A673 (cell line): ENCODE results near the gene MAPK8IP3. TPM values are rescaled to one million over a fixed set of nuclear protein-coding genes. Genes with fewer than 3 reads are reported as not detected.

Experiments used
- BruUV-seq: library from RNA; stranded (reverse); fragments of 400-500 nt; replicated peaks from 2 replicates; lab custom pipeline; 2021; lab: Mats Ljungman, UMichigan
- CTCF ChIA-PET: fragments of 300-600 bp; sonication (Branson Sonifier 250); formaldehyde crosslinking; loops from one replicate; lab custom pipeline; 2022; ENCODE audit warnings: antibody characterized with exemption; lab: Charles Lee
- POLR2A ChIA-PET: fragments of 300-600 bp; sonication (Branson Sonifier 250); formaldehyde crosslinking; loops from one replicate; lab custom pipeline; 2022; ENCODE audit warnings: antibody characterized with exemption; ENCODE audit not compliant: low non-redundant PET; lab: Charles Lee
- DNase-seq: peaks from one replicate; pipeline ENCODE4 v3.0.0-alpha.2; 2015; ENCODE audit warnings: low spot score
- H3K27ac ChIP-seq: fragments of 200-600 bp; sonication (generic); 2 replicates; pipeline ENCODE4 v1.5.1; 2016; ENCODE audit warnings: mixed run types, low read depth, mild to moderate bottlenecking, mixed read lengths, antibody characterized with exemption, low read length; ENCODE audit not compliant: poor library complexity, severe bottlenecking
- H3K27me3 ChIP-seq: fragments of 200-600 bp; sonication (generic); replicated peaks from 2 replicates; pipeline ENCODE4 v1.6.1; 2017; ENCODE audit warnings: mixed run types, low read depth, mild to moderate bottlenecking, mixed read lengths, antibody characterized with exemption, low read length; ENCODE audit not compliant: insufficient read depth, poor library complexity
- H3K36me3 ChIP-seq: fragments of 200-600 bp; sonication (generic); 2 replicates; pipeline ENCODE4 v1.6.1; 2016; ENCODE audit warnings: mixed run types, mild to moderate bottlenecking, mixed read lengths, antibody characterized with exemption, low read length; ENCODE audit not compliant: insufficient read depth, poor library complexity, severe bottlenecking
- H3K4me1 ChIP-seq: fragments of 200-600 bp; sonication (generic); 2 replicates; pipeline ENCODE4 v1.6.1; 2017; ENCODE audit warnings: mixed run types, mild to moderate bottlenecking, mixed read lengths, antibody characterized with exemption, low read length; ENCODE audit not compliant: insufficient read depth, poor library complexity, severe bottlenecking
- H3K4me3 ChIP-seq: fragments of 200-600 bp; sonication (generic); 2 replicates; pipeline ENCODE4 v1.5.1; 2016; ENCODE audit warnings: low read depth, mixed run types, mild to moderate bottlenecking, mixed read lengths, low read length; ENCODE audit not compliant: poor library complexity, severe bottlenecking
- H3K9me3 ChIP-seq: fragments of 200-600 bp; sonication (generic); 2 replicates; pipeline ENCODE4 v1.6.1; 2016; ENCODE audit warnings: mixed run types, low read depth, mild to moderate bottlenecking, mixed read lengths, antibody characterized with exemption, low read length; ENCODE audit not compliant: poor library complexity, severe bottlenecking
- CTCF ChIP-seq: fragments of 300-800, 200-600 bp; sonication (generic); conservative IDR thresholded peaks from 2 replicates; pipeline ENCODE4 v1.5.1; 2017; ENCODE audit warnings: low read depth, mild to moderate bottlenecking, antibody characterized with exemption, low read length, moderate library complexity, mixed read lengths
- EZH2 ChIP-seq: fragments of 200-600 bp; sonication (generic); IDR thresholded peaks from 2 replicates; pipeline ENCODE4 v1.6.1; 2017; ENCODE audit warnings: borderline replicate concordance, low read depth, mild to moderate bottlenecking, mixed read lengths, antibody characterized with exemption, low read length; ENCODE audit not compliant: poor library complexity, severe bottlenecking
- intact Hi-C: fragments of 100-400 bp; cut with micrococcal nuclease; formaldehyde crosslinking; loops from one replicate; pipeline ENCODE4 v1.10.0; 2022; ENCODE audit not compliant: unreplicated experiment
- total RNA-seq: library from RNA; stranded (reverse); gene quantifications from 2 replicates; pipeline ENCODE4 v1.2.3, GENCODE V29; 2021

The MAPK8IP3 gene
- total RNA-seq, 1 experiment from 2014 or later: 69.2 TPM

DNA sequence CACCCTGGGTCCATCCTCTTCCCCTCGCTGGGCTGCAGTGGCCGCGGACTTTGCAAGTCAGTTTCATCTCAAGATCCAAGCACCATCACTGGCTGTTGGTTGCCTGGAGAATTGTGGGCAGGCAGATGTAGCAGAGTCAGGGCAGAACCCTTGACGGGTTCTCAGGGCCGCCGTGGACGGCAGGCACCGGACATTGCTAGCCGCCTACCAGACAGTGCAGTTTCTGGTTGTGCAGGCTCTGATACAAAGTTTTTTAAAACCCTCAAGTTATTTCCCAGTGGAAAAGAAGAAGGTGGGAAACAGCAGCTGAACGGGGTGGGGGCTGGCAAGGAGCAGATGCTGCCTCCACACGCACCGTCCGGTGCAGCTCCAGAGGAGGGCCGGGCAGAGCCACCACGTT is 3.4 kb downstream of the MAPK8IP3 start:
- BruUV-seq: no TSS peak
- Histone ChIP-seq H3K36me3 (no peaks in the 10 kb centered on the region), H3K9me3 (no peaks in the 10 kb centered on the region), H3K4me3 (no peak overlapping the region), H3K27ac (no peak overlapping the region), H3K4me1 (peaks cover 12% of the 10 kb centered on the region), H3K27me3 (no peaks in the 10 kb centered on the region)
- POLR2A ChIA-PET: no interaction called here
- intact Hi-C loops: no loop called here
- no peak for DNase-seq
- CTCF ChIA-PET: no interaction called here
- no peak for TF ChIP-seq EZH2
- no peak for TF ChIP-seq CTCF

- intact Hi-C loops: no loop called here
- BruUV-seq: no TSS peak
- no peaks in the 10 kb centered on the region for H3K36me3 ChIP-seq
- H3K4me1 ChIP-seq: peaks cover 8% of the 10 kb centered on the region
- ChIA-PET POLR2A (no interaction called here), CTCF (no interaction called here)
- DNase-seq: no peak
- H3K27me3 ChIP-seq: no peaks in the 10 kb centered on the region
- H3K27ac ChIP-seq: no peak overlapping the region
- no peak for TF ChIP-seq CTCF
- no peak for TF ChIP-seq EZH2
- no peak overlapping the region for H3K4me3 ChIP-seq
- no peaks in the 10 kb centered on the region for H3K9me3 ChIP-seq
Measured at GRCh38 chr16:1710811-1711507, 5.0 kb downstream of the MAPK8IP3 start.

- ChIA-PET POLR2A (no interaction called here), CTCF (no interaction called here)
- no peaks in the 10 kb centered on the region for H3K9me3 ChIP-seq
- H3K36me3 ChIP-seq: no peaks in the 10 kb centered on the region
- H3K4me3 ChIP-seq: no peak overlapping the region
- BruUV-seq: no TSS peak
- intact Hi-C loops: no loop called here
- peak overlapping the region; percentile 42 for H3K27ac ChIP-seq
- H3K4me1 ChIP-seq: peaks cover 7% of the 10 kb centered on the region
- DNase-seq: no peak
- H3K27me3 ChIP-seq: no peaks in the 10 kb centered on the region
- no peak for TF ChIP-seq EZH2
- TF ChIP-seq CTCF: no peak
Measured at GRCh38 chr16:1712791-1713261, 6.8 kb downstream of the MAPK8IP3 start.
